ENCODE results near the gene SARNP.

DNA sequence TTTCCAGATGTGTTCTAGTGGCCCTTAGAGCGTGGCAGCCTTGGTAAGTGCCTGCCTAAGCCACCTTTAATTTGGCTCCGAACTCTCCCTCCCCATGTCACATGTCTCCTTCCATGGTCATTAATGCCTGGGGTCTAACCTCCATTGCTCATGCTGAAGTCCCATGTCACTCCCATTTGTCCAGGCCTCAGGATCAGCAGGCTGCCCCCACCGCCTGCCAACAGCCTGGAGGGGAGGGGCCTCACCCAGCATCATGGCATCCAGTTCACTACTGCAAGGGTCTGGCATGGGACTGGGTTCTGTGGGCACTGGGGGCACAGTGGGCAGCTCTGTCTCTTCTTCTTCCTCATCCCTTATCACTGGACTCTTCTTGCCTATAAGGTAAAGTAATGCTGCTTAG is 20.8 kb upstream of the SARNP start:
- no peak for TF ChIP-seq POLR2A (IDR thresholded peaks at IDR 0.05)
- no peak for TF ChIP-seq CTCF (IDR thresholded peaks at IDR 0.05)
